Activated CD8-positive, alpha-beta memory T cell treated with anti-CD3 and anti-CD28 coated beads, Interleukin-2, amount 50 U/mL, for 48 hours (primary cell): Measurements from ENCODE around the gene ZNF442.
"Not testable (repeated sequence)": the region's sequence is repeated elsewhere in the genome, so short reads cannot be mapped to it uniquely, and the experiment has no call there.

ENCODE experiments used
- DNase-seq: peaks from one replicate; pipeline ENCODE4 v3.0.0-alpha.2; 2020

ZNF442 gene

GRCh38 chr19:12325690-12326089 is 39.8 kb downstream of the ZNF442 start:
- DNase-seq: no peak

- DNase-seq: no peak
Observed at GRCh38 chr19:12318782-12319413, 46.6 kb downstream of the ZNF442 start.

GRCh38 chr19:12314553-12314952 is 50.9 kb downstream of the ZNF442 start:
- DNase-seq: no peak

GRCh38 chr19:12308891-12309290 is 56.6 kb downstream of the ZNF442 start:
- DNase-seq: not testable (repeated sequence)
